PC-3 (cell line): ENCODE results near the gene TNPO2. TPM values are rescaled to one million over a fixed set of nuclear protein-coding genes. Genes with fewer than 3 reads are reported as not detected.

Experiments used
- ATAC-seq: fragments of 200-7000 bp; cut with Tn5 transposase; 2 replicates; pipeline ENCODE4 v1.9.1; 2020; ENCODE audit warnings: mild to moderate bottlenecking, moderate library complexity
- BruUV-seq: library from RNA; stranded (reverse); fragments of 400-500 nt; replicated peaks from 2 replicates; lab custom pipeline; 2021; lab: Mats Ljungman, UMichigan
- CTCF ChIA-PET: fragments of 300-600 bp; sonication (Branson Sonifier 250); formaldehyde crosslinking; loops from one replicate; lab custom pipeline; 2022; ENCODE audit warnings: antibody characterized with exemption; lab: Charles Lee
- POLR2A ChIA-PET: fragments of 300-600 bp; sonication (Branson Sonifier 250); formaldehyde crosslinking; loops from one replicate; lab custom pipeline; 2022; ENCODE audit warnings: antibody characterized with exemption; ENCODE audit not compliant: unreplicated experiment; lab: Charles Lee
- DNase-seq: peaks from one replicate; pipeline ENCODE4 v3.0.0-alpha.2; 2015
- H2AFZ ChIP-seq: fragments of 300-600 bp; sonication (generic); 2 replicates; pipeline ENCODE4 v1.6.0; 2016; ENCODE audit warnings: antibody characterized with exemption, low read length
- H3F3A ChIP-seq: fragments of 300-600 bp; sonication (generic); one replicate; pipeline ENCODE4 v1.6.0; 2017; ENCODE audit warnings: antibody characterized with exemption, low read length, control low read depth, mild to moderate bottlenecking; ENCODE audit not compliant: unreplicated experiment
- H3K27ac ChIP-seq: fragments of 300-600 bp; sonication (generic); 2 replicates; pipeline ENCODE4 v1.5.1; 2016; ENCODE audit warnings: mild to moderate bottlenecking, low read length
- H3K27me3 ChIP-seq: fragments of 300-600 bp; sonication (generic); 2 replicates; pipeline ENCODE4 v1.6.1; 2016; ENCODE audit warnings: low read length, mixed read lengths
- H3K36me3 ChIP-seq: fragments of 300-600 bp; sonication (generic); 2 replicates; pipeline ENCODE4 v1.6.1; 2016; ENCODE audit warnings: low read depth, mixed run types, low read length, mixed read lengths
- H3K4me1 ChIP-seq: fragments of 300-600 bp; sonication (generic); 2 replicates; pipeline ENCODE4 v1.5.1; 2016; ENCODE audit warnings: low read length; ENCODE audit not compliant: insufficient read depth
- H3K4me2 ChIP-seq: fragments of 300-600 bp; sonication (generic); 2 replicates; pipeline ENCODE4 v1.6.0; 2016; ENCODE audit warnings: low read length
- H3K4me3 ChIP-seq: fragments of 300-600 bp; sonication (generic); 2 replicates; pipeline ENCODE4 v1.5.1; 2016; ENCODE audit warnings: mild to moderate bottlenecking, low read length, mixed read lengths
- H3K79me2 ChIP-seq: fragments of 300-600 bp; sonication (generic); 2 replicates; pipeline ENCODE4 v1.6.1; 2017; ENCODE audit warnings: low read length, mixed read lengths
- H3K9ac ChIP-seq: fragments of 300-600 bp; sonication (generic); 2 replicates; pipeline ENCODE4 v1.6.0; 2016; ENCODE audit warnings: mild to moderate bottlenecking, low read length
- H3K9me2 ChIP-seq: fragments of 300-600 bp; sonication (generic); replicated peaks from 2 replicates; pipeline ENCODE4 v1.6.1; 2016; ENCODE audit warnings: mixed run types, low read length, mixed read lengths
- H3K9me3 ChIP-seq: fragments of 300-600 bp; sonication (generic); 2 replicates; pipeline ENCODE4 v1.6.1; 2016; ENCODE audit warnings: low read length, mixed read lengths
- H4K20me1 ChIP-seq: fragments of 300-600 bp; sonication (generic); 2 replicates; pipeline ENCODE4 v1.6.1; 2016; ENCODE audit warnings: low read length, mixed read lengths
- EZH2 ChIP-seq: fragments of 300-600 bp; sonication (generic); IDR thresholded peaks from one replicate; pipeline ENCODE4 v1.6.1; 2017; ENCODE audit warnings: antibody characterized with exemption, mild to moderate bottlenecking, low read length; ENCODE audit not compliant: unreplicated experiment
- EZH2phosphoT487 ChIP-seq: fragments of 300-600 bp; sonication (generic); IDR thresholded peaks from 2 replicates; pipeline ENCODE4 v1.6.1; 2018; ENCODE audit warnings: mild to moderate bottlenecking, antibody characterized with exemption, low read length, borderline replicate concordance
- intact Hi-C: fragments of 100-400 bp; cut with micrococcal nuclease; formaldehyde crosslinking; loops from 2 replicates; pipeline ENCODE4 v1.9.0; 2023
- total RNA-seq: library from RNA; depleted of rRNA; stranded (reverse); fragments of >200 nt; gene quantifications from 2 replicates; pipeline ENCODE4 v1.2.3, GENCODE V29; 2014
- TF ChIP-seq, protein P1 (sequence below): fragments of 300-600 bp; sonication (generic); conservative IDR thresholded peaks from 2 replicates; pipeline ENCODE4 v1.5.1; 2017; ENCODE audit warnings: antibody characterized with exemption, low read depth, mild to moderate bottlenecking, low read length

TNPO2 gene
- total RNA-seq, 1 experiment from 2014 or later: 50.6 TPM

DNA sequence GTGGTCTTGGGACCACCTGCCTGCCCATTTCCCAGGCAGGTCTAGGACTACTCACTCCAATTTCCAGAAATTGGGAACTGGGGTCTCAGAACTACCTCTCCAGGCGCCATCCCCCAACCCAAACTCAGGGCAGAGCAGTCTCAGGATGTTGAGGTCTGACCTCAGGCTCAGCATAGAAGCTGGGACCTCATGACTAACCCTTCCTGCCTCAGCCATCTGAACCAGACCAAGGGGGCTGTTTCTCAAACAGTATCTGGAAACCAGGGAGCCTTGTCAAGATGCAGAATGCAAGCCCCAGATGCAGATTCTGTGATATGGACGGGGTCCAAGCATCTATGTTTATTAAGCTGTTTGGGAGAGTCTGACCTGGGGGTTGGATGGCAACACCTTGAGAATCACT is 28.6 kb downstream of the TNPO2 start:
- no peak overlapping the region for H2AFZ ChIP-seq
- H3K36me3 ChIP-seq: peaks cover 9% of the 10 kb centered on the region
- no peaks in the 10 kb centered on the region for H3K9me2 ChIP-seq
- no peaks in the 10 kb centered on the region for H4K20me1 ChIP-seq
- no peak for ATAC-seq
- H3K79me2 ChIP-seq: peaks cover 14% of the 10 kb centered on the region
- ChIA-PET CTCF (no interaction called here), POLR2A (no interaction called here)
- H3K9ac ChIP-seq: no peak overlapping the region
- no peak overlapping the region; the same call in 1 of the 2 replicates for H3K4me3 ChIP-seq
- TF ChIP-seq EZH2: no peak
- TF ChIP-seq, protein P1, sequence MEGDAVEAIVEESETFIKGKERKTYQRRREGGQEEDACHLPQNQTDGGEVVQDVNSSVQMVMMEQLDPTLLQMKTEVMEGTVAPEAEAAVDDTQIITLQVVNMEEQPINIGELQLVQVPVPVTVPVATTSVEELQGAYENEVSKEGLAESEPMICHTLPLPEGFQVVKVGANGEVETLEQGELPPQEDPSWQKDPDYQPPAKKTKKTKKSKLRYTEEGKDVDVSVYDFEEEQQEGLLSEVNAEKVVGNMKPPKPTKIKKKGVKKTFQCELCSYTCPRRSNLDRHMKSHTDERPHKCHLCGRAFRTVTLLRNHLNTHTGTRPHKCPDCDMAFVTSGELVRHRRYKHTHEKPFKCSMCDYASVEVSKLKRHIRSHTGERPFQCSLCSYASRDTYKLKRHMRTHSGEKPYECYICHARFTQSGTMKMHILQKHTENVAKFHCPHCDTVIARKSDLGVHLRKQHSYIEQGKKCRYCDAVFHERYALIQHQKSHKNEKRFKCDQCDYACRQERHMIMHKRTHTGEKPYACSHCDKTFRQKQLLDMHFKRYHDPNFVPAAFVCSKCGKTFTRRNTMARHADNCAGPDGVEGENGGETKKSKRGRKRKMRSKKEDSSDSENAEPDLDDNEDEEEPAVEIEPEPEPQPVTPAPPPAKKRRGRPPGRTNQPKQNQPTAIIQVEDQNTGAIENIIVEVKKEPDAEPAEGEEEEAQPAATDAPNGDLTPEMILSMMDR: no peak
- TF ChIP-seq EZH2phosphoT487: no peak
- H3K27me3 ChIP-seq: no peaks in the 10 kb centered on the region
- DNase-seq: no peak
- peak overlapping the region; percentile 96 for H3K4me2 ChIP-seq
- H3F3A ChIP-seq: no peaks in the 10 kb centered on the region
- peaks cover 15% of the 10 kb centered on the region for H3K4me1 ChIP-seq
- no TSS peak for BruUV-seq
- H3K27ac ChIP-seq: no peak overlapping the region
- intact Hi-C loops: no loop called here
- H3K9me3 ChIP-seq: no peaks in the 10 kb centered on the region

DNA sequence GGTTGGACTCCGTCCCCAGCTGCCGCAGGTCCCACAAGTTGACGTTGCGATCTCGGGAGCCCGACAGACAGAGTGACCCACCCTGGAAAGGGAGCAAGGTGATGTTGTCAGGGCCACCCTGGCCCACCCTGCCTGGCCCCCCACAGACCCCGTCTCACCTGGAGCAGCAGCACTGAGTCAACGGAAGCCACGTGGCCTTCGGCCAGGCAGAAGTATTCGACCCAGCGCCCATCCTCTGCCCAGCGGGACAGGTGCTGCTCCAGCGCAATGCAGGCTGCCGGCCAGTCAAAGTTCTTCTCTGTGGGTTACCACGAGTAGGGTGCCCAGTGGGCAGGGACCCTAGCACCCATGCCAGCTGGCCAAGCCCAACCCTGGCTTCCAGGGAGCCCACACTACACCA is 29.1 kb downstream of the TNPO2 start:
- Histone ChIP-seq H4K20me1 (no peaks in the 10 kb centered on the region), H3K4me2 (no peak overlapping the region; the same call in 1 of the 2 replicates), H3K4me1 (peaks cover 15% of the 10 kb centered on the region), H3K36me3 (peaks cover 7% of the 10 kb centered on the region), H3K9ac (no peak overlapping the region), H3F3A (no peaks in the 10 kb centered on the region), H3K27ac (no peak overlapping the region), H3K79me2 (peaks cover 14% of the 10 kb centered on the region), H3K9me2 (no peaks in the 10 kb centered on the region), H3K9me3 (no peaks in the 10 kb centered on the region), H3K27me3 (no peaks in the 10 kb centered on the region), H2AFZ (no peak overlapping the region), H3K4me3 (no peak overlapping the region)
- intact Hi-C loops: no loop called here
- no peak for ATAC-seq
- no TSS peak for BruUV-seq
- CTCF ChIA-PET: no interaction called here
- TF ChIP-seq, protein P1: no peak
- TF ChIP-seq EZH2phosphoT487 (no peak), EZH2 (no peak)
- POLR2A ChIA-PET: no interaction called here
- no peak for DNase-seq

DNA sequence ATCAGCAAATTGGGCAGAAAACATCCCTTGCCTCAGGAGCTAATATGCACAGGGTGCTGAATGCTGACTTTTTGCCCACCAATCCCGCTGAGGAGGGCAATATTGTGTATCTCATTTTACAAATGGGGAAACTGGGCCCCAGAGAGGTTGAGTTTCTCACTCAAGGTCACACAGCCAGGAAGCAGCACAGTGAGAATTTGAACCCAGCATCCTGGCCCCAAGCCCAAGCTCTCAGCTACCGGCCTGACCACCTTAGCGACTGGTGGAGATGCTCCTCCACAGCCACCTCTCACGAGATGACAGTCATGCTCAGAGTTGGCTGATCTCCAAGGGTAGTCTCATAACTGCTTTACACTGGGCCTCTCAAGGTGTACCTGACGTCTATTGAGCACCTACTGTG is 30.8 kb downstream of the TNPO2 start:
- CTCF ChIA-PET: no interaction called here
- Histone ChIP-seq H3K27me3 (no peaks in the 10 kb centered on the region), H3K9ac (no peak overlapping the region), H3K9me2 (no peaks in the 10 kb centered on the region), H3K36me3 (no peaks in the 10 kb centered on the region; the same call in none of the 2 replicates), H3K4me2 (no peak overlapping the region), H3K79me2 (peaks cover 14% of the 10 kb centered on the region), H3K4me1 (peaks cover 15% of the 10 kb centered on the region), H2AFZ (no peak overlapping the region), H3K27ac (no peak overlapping the region), H3F3A (no peaks in the 10 kb centered on the region), H3K9me3 (no peaks in the 10 kb centered on the region), H4K20me1 (no peaks in the 10 kb centered on the region), H3K4me3 (no peak overlapping the region)
- TF ChIP-seq EZH2phosphoT487: no peak
- no peak for TF ChIP-seq EZH2
- no peak for DNase-seq
- POLR2A ChIA-PET: no interaction called here
- intact Hi-C loops: no loop called here
- ATAC-seq: no peak
- BruUV-seq: no TSS peak
